Fibroblast of skin of abdomen (primary cell): ENCODE data around the gene SEPTIN8.

Experiments used
- DNase-seq: peaks from one replicate; pipeline ENCODE4 v3.0.0-alpha.2; 2013

Gene SEPTIN8

GRCh38 chr5:132747616-132748440 lies 29.2 kb downstream of the SEPTIN8 start:
- no peak for DNase-seq

GRCh38 chr5:132746954-132747615 lies 30.0 kb downstream of the SEPTIN8 start, which contains the start of gene CCNI2:
TSS of gene CCNI2 (plus strand) at chr5:132747426. CDS start at chr5:132747496, 70 bp downstream.
- no peak for DNase-seq

- DNase-seq: no peak
Measured at GRCh38 chr5:132746592-132746953, 30.5 kb downstream of the SEPTIN8 start.

- DNase-seq: no peak
Measured at GRCh38 chr5:132744659-132745058, 32.4 kb downstream of the SEPTIN8 start.

GRCh38 chr5:132742626-132743025 lies 34.4 kb downstream of the SEPTIN8 start:
- no peak for DNase-seq

DNA sequence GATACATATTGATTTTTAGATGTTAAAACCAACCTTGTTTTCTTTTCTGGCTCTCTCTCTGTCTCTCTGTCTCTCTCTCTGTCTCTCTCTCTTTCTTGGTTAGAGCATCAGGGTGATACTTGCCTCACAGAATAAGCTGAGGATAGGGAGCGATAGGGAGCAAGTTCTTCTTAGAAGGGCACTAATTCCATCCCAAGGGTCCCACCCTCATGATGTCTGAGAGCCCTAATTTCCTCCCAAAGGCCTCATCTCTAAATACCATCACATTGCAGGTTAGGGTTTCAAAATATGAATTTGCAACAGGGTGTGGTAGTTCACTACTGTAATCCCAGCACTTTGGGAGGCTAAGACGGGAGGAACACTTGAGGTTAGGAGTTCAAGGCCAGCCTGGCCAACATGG lies 34.9 kb downstream of the SEPTIN8 start:
- DNase-seq: no peak

- no peak for DNase-seq
Measured at GRCh38 chr5:132739232-132739631, 37.8 kb downstream of the SEPTIN8 start.

DNA sequence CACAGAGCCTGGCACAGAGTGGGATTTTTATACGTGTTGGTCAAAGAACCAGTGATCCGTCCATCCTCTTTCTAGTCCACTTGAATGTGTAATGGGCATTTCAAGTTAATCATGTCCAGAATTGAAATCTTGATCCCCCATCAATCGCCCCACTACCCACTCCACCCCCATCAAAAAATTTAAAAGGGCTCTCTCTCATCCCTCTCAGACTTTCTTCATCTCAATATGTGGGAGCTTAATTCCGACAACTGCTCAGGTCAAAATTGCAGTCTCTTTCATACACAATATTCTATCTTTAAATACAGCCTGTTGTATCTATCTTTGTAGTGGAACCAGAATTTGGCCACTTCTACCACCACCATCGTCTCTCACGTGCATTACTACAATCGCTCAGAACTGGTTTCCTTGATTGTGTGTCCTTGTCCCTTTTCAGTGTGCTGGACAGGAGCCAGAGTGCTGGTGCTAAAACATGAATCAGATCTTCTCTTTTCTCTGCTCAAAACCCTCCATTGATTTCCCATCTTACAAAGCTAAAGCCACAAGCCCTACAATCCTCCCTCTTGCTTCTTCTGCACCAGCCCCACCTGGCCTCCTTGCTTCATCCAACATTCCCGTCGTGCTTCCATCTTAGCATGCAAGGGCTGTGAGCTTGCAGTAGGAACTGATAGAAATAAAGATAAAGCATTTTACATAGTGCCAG lies 38.9 kb downstream of the SEPTIN8 start:
- DNase-seq: no peak

DNA sequence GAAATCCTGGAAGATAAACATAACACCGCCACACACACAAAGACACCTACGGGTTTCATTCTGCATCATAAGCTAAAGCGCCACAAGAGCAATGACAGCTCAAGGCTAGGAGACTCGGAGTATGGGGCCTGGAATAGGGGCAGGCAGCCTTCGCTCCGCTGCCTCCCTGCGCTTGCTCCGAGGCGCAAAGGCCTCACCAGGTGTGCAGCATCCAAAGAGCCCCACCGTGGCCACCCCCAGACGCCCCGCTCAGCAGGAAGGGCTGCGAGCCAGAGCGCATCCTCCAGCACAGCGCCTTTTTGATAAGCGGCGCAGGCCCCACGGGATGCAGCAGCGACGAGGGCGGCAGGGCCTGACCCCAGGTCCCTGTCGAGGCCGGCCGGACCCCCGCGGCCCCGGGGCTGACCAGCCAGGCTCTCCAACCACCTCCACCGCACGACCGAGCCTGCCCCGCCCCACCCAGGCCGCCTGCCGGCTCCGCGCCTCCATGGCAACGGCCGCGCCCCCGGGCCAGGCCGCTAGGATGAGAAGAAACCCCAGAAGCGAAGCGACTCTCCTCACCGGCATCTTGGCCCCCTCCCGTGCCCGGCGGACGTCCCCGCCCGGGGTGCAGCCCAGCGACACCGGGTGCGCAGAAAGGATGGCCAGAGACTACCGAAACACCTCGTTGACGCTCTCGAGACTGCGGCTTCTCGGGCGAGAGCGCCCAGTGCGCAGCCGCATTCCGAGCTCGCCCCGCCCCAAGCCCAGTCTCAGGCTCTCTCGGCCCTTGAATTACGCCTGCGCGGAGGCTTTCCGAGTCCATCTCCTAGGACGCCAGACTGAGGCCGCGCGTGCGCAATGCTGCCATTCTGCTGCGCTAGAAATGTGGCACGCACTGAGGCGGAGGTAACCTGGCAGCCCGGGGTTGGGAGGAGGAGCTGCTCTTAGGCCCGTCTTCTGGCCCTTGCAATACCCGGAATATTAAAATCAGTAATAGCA lies 39.9 kb downstream of the SEPTIN8 start, which contains the start of gene KIF3A:
TSS of gene KIF3A (minus strand) at position 694 of the 981 bp plus-strand sequence. CDS start at position 567, 127 bp downstream.
- peak; percentile 95 for DNase-seq

DNA sequence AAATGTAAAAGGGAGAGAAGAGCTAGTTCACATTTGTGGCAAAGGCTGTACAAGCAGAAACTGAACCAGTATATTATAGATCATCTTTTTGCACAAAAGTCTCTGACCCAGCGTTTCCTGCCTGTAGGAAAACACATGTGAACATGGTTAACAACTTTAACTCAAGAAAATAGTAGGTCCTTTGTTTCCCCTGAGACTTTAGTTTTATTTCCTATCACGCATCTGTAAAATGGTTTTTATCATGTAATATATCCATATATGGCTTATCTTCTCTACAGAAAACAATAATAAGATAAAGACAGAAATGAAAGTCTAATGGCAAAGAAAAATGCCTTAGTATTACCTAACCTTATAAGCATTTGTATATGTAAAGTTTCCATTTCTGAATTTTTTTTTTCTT lies 42.4 kb downstream of the SEPTIN8 start:
- DNase-seq: no peak

GRCh38 chr5:132733499-132734148 lies 43.4 kb downstream of the SEPTIN8 start:
- no peak for DNase-seq

GRCh38 chr5:132729896-132730295 lies 47.1 kb downstream of the SEPTIN8 start:
- no peak for DNase-seq

DNA sequence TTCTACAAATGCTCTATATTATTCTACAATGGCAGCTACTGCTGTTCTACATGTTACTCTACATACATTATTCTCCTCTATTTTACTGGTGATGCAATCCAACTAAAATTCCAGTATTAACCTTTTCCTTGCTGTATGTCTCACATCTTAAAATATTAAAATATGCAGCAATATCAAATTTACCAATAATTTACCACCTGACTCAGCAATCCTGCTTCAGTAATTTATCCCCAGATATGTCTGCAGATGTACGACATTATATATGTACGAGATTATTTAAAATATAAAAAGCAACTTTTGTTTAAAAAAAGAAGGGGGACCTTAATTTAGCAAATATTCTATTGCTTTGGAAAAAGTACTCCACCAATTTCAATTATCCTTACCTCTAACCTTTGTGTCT lies 51.3 kb downstream of the SEPTIN8 start:
- no peak for DNase-seq

- no peak for DNase-seq
Measured at GRCh38 chr5:132718544-132719312, 58.3 kb downstream of the SEPTIN8 start.

GRCh38 chr5:132714456-132715307 lies 62.4 kb downstream of the SEPTIN8 start:
- DNase-seq: no peak

- no peak for DNase-seq
Measured at GRCh38 chr5:132708645-132709044, 68.4 kb downstream of the SEPTIN8 start.

DNA sequence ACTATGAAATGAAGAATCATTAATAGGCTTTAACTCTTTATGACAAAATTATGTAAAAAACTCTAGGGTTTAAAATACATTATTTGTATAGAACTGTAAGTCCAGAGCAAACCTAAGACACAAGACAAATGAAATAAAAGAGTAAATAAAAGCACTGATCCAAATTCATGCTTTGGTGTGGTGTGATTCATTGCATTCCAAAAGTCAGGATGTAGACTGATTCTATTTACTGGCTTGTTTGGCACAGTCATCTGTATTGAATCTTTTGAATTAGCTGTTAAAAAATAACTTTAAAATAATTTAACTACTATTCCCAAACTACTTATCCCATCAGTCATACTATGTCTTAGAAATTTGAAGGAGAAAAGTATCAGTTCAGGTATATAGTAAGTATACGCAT lies 72.2 kb downstream of the SEPTIN8 start:
- DNase-seq: peak; percentile 36
